ENCODE data around the gene ESYT3.

DNA sequence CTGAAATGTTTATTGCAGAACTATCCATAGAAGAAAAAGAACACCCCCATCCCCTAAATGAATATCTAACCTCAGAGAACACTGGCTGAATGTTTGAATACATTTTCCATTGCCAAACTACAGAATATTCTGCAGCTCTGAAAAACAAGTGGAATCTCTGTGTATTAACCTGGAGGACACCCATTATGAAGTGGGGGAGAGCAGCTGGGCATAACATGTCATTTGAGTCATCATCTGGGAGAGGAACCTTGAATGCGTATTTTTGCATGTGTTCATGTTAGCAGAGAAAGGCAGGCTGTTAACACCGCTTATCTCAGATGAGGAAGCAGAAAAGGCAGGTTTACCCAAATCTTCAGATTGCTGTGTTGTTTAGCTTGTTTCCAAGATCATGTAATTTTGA, 31.5 kb downstream of the ESYT3 start:
- TF ChIP-seq, protein P1, sequence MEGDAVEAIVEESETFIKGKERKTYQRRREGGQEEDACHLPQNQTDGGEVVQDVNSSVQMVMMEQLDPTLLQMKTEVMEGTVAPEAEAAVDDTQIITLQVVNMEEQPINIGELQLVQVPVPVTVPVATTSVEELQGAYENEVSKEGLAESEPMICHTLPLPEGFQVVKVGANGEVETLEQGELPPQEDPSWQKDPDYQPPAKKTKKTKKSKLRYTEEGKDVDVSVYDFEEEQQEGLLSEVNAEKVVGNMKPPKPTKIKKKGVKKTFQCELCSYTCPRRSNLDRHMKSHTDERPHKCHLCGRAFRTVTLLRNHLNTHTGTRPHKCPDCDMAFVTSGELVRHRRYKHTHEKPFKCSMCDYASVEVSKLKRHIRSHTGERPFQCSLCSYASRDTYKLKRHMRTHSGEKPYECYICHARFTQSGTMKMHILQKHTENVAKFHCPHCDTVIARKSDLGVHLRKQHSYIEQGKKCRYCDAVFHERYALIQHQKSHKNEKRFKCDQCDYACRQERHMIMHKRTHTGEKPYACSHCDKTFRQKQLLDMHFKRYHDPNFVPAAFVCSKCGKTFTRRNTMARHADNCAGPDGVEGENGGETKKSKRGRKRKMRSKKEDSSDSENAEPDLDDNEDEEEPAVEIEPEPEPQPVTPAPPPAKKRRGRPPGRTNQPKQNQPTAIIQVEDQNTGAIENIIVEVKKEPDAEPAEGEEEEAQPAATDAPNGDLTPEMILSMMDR (IDR thresholded peaks at IDR 0.05) = no peak
- no peak for TF ChIP-seq POLR2A (IDR thresholded peaks at IDR 0.05)
